Measurements from ENCODE around the gene DSCAM. TPM values are rescaled to one million over a fixed set of nuclear protein-coding genes. Genes with fewer than 3 reads are reported as not detected.

Gene DSCAM
- total and polyA plus RNA-seq, 2 experiments from 2014 or later, result 0.07 TPM; not detected in 1

DNA sequence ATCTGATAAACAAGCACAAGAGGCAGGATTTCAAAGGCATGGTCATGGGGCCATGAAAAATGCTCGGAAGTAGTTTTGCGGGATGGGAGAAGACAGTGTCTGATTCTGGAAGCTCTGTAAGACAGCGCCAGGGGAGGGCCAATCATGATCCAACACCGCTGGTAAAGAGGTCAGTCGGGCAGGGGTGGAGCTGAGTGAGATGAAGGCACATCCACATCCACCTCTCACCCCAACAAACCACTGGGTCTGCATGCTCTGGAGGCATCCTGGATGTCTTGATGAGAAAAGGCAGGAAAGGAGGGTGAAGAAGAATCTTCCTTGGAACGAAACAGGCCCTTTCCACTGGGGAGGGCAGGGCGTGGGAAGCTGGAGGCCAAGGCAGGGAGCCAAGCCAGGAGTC lies 691.4 kb downstream of the DSCAM start:
- 0 out of 2 replicates have a peak, but pooled peaks cover 5% of the 10 kb centered on the region for H3K9me2 ChIP-seq (ENCODE audit: insufficient read depth)
- no peak overlapping the region for H3K4me2 ChIP-seq
- no peak overlapping the region for H2AFZ ChIP-seq
- Mint-ChIP-seq H3K4me3 (no peak overlapping the region), H3K27ac (no peak overlapping the region), H3K4me1 (no peaks in the 10 kb centered on the region; the same call in 2 of the 3 replicates), H3K36me3 (ENCODE audit: low read depth) (peaks cover 5% of the 10 kb centered on the region; the same call in 1 of the 3 replicates), H3K9me3 (peaks cover 76% of the 10 kb centered on the region), H3K27me3 (ENCODE audit: insufficient read depth, low read depth, poor library complexity) (peaks cover 11% of the 10 kb centered on the region)
- no peak overlapping the region for H3K27ac ChIP-seq (ENCODE audit: low read depth)
- H3K4me3 ChIP-seq, result no peak overlapping the region
- no peaks in the 10 kb centered on the region for H4K20me1 ChIP-seq (replicated peaks; ENCODE audit: insufficient read depth)
- no peaks in the 10 kb centered on the region for H3F3A ChIP-seq (replicated peaks; ENCODE audit: low read depth)
- H3K36me3 ChIP-seq (ENCODE audit: insufficient read depth), result no peaks in the 10 kb centered on the region
- no peaks in the 10 kb centered on the region for H3K79me2 ChIP-seq (replicated peaks; ENCODE audit: insufficient read depth)
- TF ChIP-seq, protein P1, sequence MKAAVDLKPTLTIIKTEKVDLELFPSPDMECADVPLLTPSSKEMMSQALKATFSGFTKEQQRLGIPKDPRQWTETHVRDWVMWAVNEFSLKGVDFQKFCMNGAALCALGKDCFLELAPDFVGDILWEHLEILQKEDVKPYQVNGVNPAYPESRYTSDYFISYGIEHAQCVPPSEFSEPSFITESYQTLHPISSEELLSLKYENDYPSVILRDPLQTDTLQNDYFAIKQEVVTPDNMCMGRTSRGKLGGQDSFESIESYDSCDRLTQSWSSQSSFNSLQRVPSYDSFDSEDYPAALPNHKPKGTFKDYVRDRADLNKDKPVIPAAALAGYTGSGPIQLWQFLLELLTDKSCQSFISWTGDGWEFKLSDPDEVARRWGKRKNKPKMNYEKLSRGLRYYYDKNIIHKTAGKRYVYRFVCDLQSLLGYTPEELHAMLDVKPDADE (IDR thresholded peaks at IDR 0.05), result no peak
- TF ChIP-seq POLR2AphosphoS5 (IDR thresholded peaks at IDR 0.05; ENCODE audit: low read depth), result no peak
- TF ChIP-seq EZH2phosphoT487 (IDR thresholded peaks at IDR 0.05; ENCODE audit: unreplicated experiment), result no peak
- TF ChIP-seq EZH2 (IDR thresholded peaks at IDR 0.05; ENCODE audit: low read depth, unreplicated experiment), result no peak
- no peak for TF ChIP-seq STAT1 (IDR thresholded peaks at IDR 0.05; ENCODE audit: unreplicated experiment)
- ATAC-seq (no peak), DNase-seq (ENCODE audit: low spot score) (no peak)
- H3K4me1 ChIP-seq (ENCODE audit: insufficient read depth), result no peaks in the 10 kb centered on the region
- H3K27me3 ChIP-seq (ENCODE audit: insufficient read depth), result no peaks in the 10 kb centered on the region

DNA sequence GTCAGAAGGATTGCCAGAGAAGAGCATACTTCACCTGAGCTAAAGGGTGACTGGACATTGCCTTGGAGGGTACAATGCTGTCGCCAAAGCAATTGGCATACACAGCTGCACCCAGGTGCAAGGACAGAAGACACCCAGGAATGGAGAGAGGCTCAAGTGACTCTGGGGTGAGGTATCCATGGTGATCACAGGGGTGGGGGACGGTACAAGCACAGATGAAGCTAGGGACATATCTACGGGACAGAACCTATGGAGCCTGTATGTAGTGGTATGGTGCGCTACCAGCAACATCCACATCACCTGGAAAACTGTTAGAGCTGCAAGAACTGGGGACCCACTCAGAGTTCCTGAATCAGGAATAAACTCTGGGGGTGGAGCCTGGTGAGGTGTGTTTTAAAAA lies 693.6 kb downstream of the DSCAM start:
- Mint-ChIP-seq H3K9me3 (peaks cover 60% of the 10 kb centered on the region), H3K4me3 (no peak overlapping the region), H3K27ac (no peak overlapping the region), H3K4me1 (no peaks in the 10 kb centered on the region; the same call in 2 of the 3 replicates), H3K27me3 (ENCODE audit: insufficient read depth, low read depth, poor library complexity) (peaks cover 11% of the 10 kb centered on the region), H3K36me3 (ENCODE audit: low read depth) (peaks cover 5% of the 10 kb centered on the region; the same call in 1 of the 3 replicates)
- Histone ChIP-seq H3F3A (replicated peaks; ENCODE audit: low read depth) (no peaks in the 10 kb centered on the region), H3K36me3 (ENCODE audit: insufficient read depth) (no peaks in the 10 kb centered on the region), H3K79me2 (replicated peaks; ENCODE audit: insufficient read depth) (no peaks in the 10 kb centered on the region), H3K4me2 (no peak overlapping the region), H3K27me3 (ENCODE audit: insufficient read depth) (no peaks in the 10 kb centered on the region), H2AFZ (no peak overlapping the region), H3K4me3 (no peak overlapping the region), H4K20me1 (replicated peaks; ENCODE audit: insufficient read depth) (no peaks in the 10 kb centered on the region), H3K9me2 (ENCODE audit: insufficient read depth) (0 out of 2 replicates have a peak, but pooled peaks cover 8% of the 10 kb centered on the region), H3K27ac (ENCODE audit: low read depth) (no peak overlapping the region), H3K4me1 (ENCODE audit: insufficient read depth) (no peaks in the 10 kb centered on the region)
- DNase-seq (ENCODE audit: low spot score) (no peak), ATAC-seq (no peak)
- TF ChIP-seq, protein P2, sequence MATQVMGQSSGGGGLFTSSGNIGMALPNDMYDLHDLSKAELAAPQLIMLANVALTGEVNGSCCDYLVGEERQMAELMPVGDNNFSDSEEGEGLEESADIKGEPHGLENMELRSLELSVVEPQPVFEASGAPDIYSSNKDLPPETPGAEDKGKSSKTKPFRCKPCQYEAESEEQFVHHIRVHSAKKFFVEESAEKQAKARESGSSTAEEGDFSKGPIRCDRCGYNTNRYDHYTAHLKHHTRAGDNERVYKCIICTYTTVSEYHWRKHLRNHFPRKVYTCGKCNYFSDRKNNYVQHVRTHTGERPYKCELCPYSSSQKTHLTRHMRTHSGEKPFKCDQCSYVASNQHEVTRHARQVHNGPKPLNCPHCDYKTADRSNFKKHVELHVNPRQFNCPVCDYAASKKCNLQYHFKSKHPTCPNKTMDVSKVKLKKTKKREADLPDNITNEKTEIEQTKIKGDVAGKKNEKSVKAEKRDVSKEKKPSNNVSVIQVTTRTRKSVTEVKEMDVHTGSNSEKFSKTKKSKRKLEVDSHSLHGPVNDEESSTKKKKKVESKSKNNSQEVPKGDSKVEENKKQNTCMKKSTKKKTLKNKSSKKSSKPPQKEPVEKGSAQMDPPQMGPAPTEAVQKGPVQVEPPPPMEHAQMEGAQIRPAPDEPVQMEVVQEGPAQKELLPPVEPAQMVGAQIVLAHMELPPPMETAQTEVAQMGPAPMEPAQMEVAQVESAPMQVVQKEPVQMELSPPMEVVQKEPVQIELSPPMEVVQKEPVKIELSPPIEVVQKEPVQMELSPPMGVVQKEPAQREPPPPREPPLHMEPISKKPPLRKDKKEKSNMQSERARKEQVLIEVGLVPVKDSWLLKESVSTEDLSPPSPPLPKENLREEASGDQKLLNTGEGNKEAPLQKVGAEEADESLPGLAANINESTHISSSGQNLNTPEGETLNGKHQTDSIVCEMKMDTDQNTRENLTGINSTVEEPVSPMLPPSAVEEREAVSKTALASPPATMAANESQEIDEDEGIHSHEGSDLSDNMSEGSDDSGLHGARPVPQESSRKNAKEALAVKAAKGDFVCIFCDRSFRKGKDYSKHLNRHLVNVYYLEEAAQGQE (IDR thresholded peaks at IDR 0.05; ENCODE audit: unreplicated experiment), result no peak
- TF ChIP-seq ZNF331 (CRISPR knock-in tag; IDR thresholded peaks at IDR 0.05; ENCODE audit: low read depth) (no peak), JUNB (IDR thresholded peaks at IDR 0.05; ENCODE audit: unreplicated experiment) (no peak), STAT1 (IDR thresholded peaks at IDR 0.05; ENCODE audit: unreplicated experiment) (no peak), EZH2phosphoT487 (IDR thresholded peaks at IDR 0.05; ENCODE audit: unreplicated experiment) (no peak), EZH2 (IDR thresholded peaks at IDR 0.05; ENCODE audit: low read depth, unreplicated experiment) (no peak), ZNF114 (CRISPR knock-in tag; IDR thresholded peaks at IDR 0.05) (no peak)
- TF ChIP-seq, protein P3, sequence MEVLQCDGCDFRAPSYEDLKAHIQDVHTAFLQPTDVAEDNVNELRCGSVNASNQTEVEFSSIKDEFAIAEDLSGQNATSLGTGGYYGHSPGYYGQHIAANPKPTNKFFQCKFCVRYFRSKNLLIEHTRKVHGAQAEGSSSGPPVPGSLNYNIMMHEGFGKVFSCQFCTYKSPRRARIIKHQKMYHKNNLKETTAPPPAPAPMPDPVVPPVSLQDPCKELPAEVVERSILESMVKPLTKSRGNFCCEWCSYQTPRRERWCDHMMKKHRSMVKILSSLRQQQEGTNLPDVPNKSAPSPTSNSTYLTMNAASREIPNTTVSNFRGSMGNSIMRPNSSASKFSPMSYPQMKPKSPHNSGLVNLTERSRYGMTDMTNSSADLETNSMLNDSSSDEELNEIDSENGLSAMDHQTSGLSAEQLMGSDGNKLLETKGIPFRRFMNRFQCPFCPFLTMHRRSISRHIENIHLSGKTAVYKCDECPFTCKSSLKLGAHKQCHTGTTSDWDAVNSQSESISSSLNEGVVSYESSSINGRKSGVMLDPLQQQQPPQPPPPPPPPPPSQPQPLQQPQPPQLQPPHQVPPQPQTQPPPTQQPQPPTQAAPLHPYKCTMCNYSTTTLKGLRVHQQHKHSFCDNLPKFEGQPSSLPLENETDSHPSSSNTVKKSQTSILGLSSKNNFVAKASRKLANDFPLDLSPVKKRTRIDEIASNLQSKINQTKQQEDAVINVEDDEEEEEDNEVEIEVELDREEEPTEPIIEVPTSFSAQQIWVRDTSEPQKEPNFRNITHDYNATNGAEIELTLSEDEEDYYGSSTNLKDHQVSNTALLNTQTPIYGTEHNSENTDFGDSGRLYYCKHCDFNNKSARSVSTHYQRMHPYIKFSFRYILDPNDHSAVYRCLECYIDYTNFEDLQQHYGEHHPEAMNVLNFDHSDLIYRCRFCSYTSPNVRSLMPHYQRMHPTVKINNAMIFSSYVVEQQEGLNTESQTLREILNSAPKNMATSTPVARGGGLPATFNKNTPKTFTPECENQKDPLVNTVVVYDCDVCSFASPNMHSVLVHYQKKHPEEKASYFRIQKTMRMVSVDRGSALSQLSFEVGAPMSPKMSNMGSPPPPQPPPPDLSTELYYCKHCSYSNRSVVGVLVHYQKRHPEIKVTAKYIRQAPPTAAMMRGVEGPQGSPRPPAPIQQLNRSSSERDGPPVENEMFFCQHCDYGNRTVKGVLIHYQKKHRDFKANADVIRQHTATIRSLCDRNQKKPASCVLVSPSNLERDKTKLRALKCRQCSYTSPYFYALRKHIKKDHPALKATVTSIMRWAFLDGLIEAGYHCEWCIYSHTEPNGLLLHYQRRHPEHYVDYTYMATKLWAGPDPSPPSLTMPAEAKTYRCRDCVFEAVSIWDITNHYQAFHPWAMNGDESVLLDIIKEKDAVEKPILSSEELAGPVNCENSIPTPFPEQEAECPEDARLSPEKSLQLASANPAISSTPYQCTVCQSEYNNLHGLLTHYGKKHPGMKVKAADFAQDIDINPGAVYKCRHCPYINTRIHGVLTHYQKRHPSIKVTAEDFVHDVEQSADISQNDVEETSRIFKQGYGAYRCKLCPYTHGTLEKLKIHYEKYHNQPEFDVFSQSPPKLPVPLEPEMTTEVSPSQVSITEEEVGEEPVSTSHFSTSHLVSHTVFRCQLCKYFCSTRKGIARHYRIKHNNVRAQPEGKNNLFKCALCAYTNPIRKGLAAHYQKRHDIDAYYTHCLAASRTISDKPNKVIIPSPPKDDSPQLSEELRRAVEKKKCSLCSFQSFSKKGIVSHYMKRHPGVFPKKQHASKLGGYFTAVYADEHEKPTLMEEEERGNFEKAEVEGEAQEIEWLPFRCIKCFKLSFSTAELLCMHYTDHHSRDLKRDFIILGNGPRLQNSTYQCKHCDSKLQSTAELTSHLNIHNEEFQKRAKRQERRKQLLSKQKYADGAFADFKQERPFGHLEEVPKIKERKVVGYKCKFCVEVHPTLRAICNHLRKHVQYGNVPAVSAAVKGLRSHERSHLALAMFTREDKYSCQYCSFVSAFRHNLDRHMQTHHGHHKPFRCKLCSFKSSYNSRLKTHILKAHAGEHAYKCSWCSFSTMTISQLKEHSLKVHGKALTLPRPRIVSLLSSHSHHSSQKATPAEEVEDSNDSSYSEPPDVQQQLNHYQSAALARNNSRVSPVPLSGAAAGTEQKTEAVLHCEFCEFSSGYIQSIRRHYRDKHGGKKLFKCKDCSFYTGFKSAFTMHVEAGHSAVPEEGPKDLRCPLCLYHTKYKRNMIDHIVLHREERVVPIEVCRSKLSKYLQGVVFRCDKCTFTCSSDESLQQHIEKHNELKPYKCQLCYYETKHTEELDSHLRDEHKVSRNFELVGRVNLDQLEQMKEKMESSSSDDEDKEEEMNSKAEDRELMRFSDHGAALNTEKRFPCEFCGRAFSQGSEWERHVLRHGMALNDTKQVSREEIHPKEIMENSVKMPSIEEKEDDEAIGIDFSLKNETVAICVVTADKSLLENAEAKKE (CRISPR knock-in tag; IDR thresholded peaks at IDR 0.05), result no peak

All from GM23338 (cell line).